Measurements from ENCODE around the gene NUF2.
"Not testable (repeated sequence)": the region's sequence is repeated elsewhere in the genome, so short reads cannot be mapped to it uniquely, and the experiment has no call there.

DNA sequence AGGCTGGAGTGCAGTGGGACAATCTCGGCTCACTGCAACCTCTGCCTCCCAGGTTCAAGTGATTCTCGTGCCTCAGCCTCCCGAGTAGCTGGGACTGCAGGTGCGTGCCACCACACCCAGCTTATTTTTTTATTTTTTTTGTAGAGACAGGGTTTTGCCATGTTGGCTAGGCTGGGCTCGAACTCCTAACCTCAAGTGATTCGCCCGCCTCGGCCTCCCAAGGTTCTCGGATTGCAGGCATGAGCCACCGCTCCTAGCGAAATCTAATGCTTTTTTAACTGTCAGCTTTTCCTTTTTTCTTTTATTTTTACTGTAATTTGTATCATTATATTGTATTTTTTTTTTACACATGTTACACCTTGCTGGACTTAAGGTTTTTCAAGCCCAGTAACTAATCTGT lies 36.4 kb downstream of the NUF2 start:
- TF ChIP-seq, protein P1, sequence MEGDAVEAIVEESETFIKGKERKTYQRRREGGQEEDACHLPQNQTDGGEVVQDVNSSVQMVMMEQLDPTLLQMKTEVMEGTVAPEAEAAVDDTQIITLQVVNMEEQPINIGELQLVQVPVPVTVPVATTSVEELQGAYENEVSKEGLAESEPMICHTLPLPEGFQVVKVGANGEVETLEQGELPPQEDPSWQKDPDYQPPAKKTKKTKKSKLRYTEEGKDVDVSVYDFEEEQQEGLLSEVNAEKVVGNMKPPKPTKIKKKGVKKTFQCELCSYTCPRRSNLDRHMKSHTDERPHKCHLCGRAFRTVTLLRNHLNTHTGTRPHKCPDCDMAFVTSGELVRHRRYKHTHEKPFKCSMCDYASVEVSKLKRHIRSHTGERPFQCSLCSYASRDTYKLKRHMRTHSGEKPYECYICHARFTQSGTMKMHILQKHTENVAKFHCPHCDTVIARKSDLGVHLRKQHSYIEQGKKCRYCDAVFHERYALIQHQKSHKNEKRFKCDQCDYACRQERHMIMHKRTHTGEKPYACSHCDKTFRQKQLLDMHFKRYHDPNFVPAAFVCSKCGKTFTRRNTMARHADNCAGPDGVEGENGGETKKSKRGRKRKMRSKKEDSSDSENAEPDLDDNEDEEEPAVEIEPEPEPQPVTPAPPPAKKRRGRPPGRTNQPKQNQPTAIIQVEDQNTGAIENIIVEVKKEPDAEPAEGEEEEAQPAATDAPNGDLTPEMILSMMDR (conservative IDR thresholded peaks at IDR 0.05; ENCODE audit: low read depth, low read length) = not testable (repeated sequence)
- not testable (repeated sequence) for TF ChIP-seq POLR2A (IDR thresholded peaks at IDR 0.05; ENCODE audit: low read depth, low read length); BHLHE40 (IDR thresholded peaks at IDR 0.05; ENCODE audit: low read depth, low read length); RAD21 (IDR thresholded peaks at IDR 0.05; ENCODE audit: low read length); CHD1 (IDR thresholded peaks at IDR 0.05; ENCODE audit: low read depth, low read length); CEBPB (IDR thresholded peaks at IDR 0.05; ENCODE audit: low read depth, low read length); SMC3 (IDR thresholded peaks at IDR 0.05; ENCODE audit: low read depth, low read length); NFE2L2 (IDR thresholded peaks at IDR 0.05; ENCODE audit: low read depth, low read length)
